Lung microvascular endothelial cell (primary cell): ENCODE results near the gene TESK2. TPM values are rescaled to one million over a fixed set of nuclear protein-coding genes. Genes with fewer than 3 reads are reported as not detected.

Experiments
- DNase-seq, 2 donors: peaks; one replicate each; pipeline versions ENCODE4 v3.0.0 to v3.0.0-alpha.2; 2010; ENCODE audit warnings: low read depth in 2 of 2
- total RNA-seq: library from RNA; depleted of rRNA; stranded (reverse); fragments of >200 nt; gene quantifications from 2 replicates; pipeline ENCODE4 v1.2.1, GENCODE V29; 2014

The TESK2 gene
- total RNA-seq, 1 donor from 2014 or later, result 4.6 TPM

- peak in 1 of 2 donors; percentile 81 for DNase-seq
Measured at GRCh38 chr1:45306319-45306718, 184.6 kb downstream of the TESK2 start.

GRCh38 chr1:45305231-45305630 lies 185.7 kb downstream of the TESK2 start:
- DNase-seq, result no peak

- DNase-seq, result peak in 1 of 2 donors; percentile 3
Measured at GRCh38 chr1:45304311-45305081, 186.5 kb downstream of the TESK2 start.

GRCh38 chr1:45303520-45304310 lies 187.2 kb downstream of the TESK2 start:
- DNase-seq, result peak; percentile 97 to 98

GRCh38 chr1:45302505-45303150 lies 188.3 kb downstream of the TESK2 start:
- DNase-seq, result no peak

- no peak for DNase-seq
Measured at GRCh38 chr1:45300669-45300997, 190.3 kb downstream of the TESK2 start.

GRCh38 chr1:45299981-45300668 lies 190.8 kb downstream of the TESK2 start:
- DNase-seq, result peak; percentile 87 to 94

- no peak for DNase-seq
Measured at GRCh38 chr1:45299296-45299695, 191.7 kb downstream of the TESK2 start.

- DNase-seq, result no peak
Measured at GRCh38 chr1:45297666-45298356, 193.2 kb downstream of the TESK2 start.

Other genes with a start within 250 kb of the TESK2 start
- 0.60 and 1.3 TPM in 2 replicates for gene HPDL, start 164.3 kb downstream of the TESK2 start, total RNA-seq
- gene TOE1, start 151.0 kb downstream of the TESK2 start, total RNA-seq, result 12.9 and 13.5 TPM in 2 replicates
- gene MUTYH, start 150.7 kb downstream of the TESK2 start, total RNA-seq, result 5.9 and 7.3 TPM in 2 replicates
- gene CCDC163, start 8.9 kb upstream of the TESK2 start, total RNA-seq, result 0.44 and 0.60 TPM in 2 replicates
- gene MMACHC, start 9.1 kb upstream of the TESK2 start, total RNA-seq, result 1.3 and 1.4 TPM in 2 replicates
- 759 and 904 TPM in 2 replicates for gene PRDX1, start 30.7 kb upstream of the TESK2 start, total RNA-seq
- gene AKR1A1, start 59.7 kb upstream of the TESK2 start, total RNA-seq, result 189 and 290 TPM in 2 replicates
- 55.6 and 67.8 TPM in 2 replicates for gene NASP, start 92.9 kb upstream of the TESK2 start, total RNA-seq
- 0.22 and 0.60 TPM in 2 replicates for gene CCDC17, start 132.9 kb upstream of the TESK2 start, total RNA-seq
- gene GPBP1L1, start 195.4 kb upstream of the TESK2 start, total RNA-seq, result 61.0 and 93.5 TPM in 2 replicates
- 9.3 and 13.1 TPM in 2 replicates for gene TMEM69, start 197.0 kb upstream of the TESK2 start, total RNA-seq